Adrenal gland (tissue), 12 donors: Measurements from ENCODE around the gene LRRC52. TPM values are rescaled to one million over a fixed set of nuclear protein-coding genes. Genes with fewer than 3 reads are reported as not detected.

Experiments
- DNase-seq, 7 donors: peaks; one replicate each; pipeline ENCODE4 v3.0.0-alpha.2; 2019 to 2020
- H3K27ac ChIP-seq, 5 donors: fragments of 200-600 bp; sonication (generic) in 4 of 5; 1 replicate in 3 of 5; 2 replicates in 2 of 5; pipeline versions ENCODE4 v1.5.1 to v1.8.0; 2016 to 2020; ENCODE audit warnings: mild to moderate bottlenecking in 1 of 5
- H3K27me3 ChIP-seq: fragments of 200-600 bp; 2 replicates; pipeline ENCODE4 v1.8.0; 2021
- H3K36me3 ChIP-seq, 2 donors: fragments of 200-600 bp; replicated peaks in 1 of 2; 1 replicate in 1 of 2; 2 replicates in 1 of 2; pipeline versions ENCODE4 v1.5.1 to v1.8.0; 2018 to 2022
- H3K4me1 ChIP-seq, 2 donors: fragments of 200-600 bp; replicated peaks in 1 of 2; 1 replicate in 1 of 2; 2 replicates in 1 of 2; pipeline versions ENCODE4 v1.5.1 to v1.8.0; 2018 to 2021
- H3K4me3 ChIP-seq, 4 donors: fragments of 200-600 bp; sonication (generic) in 3 of 4; one replicate each; pipeline ENCODE4 v1.5.1; 2016 to 2018
- H3K9me3 ChIP-seq, 3 donors: fragments of 200-600 bp; sonication (generic) in 1 of 3; replicated peaks in 1 of 3; 1 replicate in 2 of 3; 2 replicates in 1 of 3; pipeline versions ENCODE4 v1.5.1 to v1.8.0; 2016 to 2021
- POLR2A ChIP-seq, 2 donors: fragments of 450-650 bp; IDR thresholded peaks; one replicate each; pipeline ENCODE4 v1.6.1; 2017; ENCODE audit warnings: antibody characterized with exemption in 2 of 2, mild to moderate bottlenecking in 2 of 2, moderate library complexity in 1 of 2
- WGBS, 4 donors: extraction: QIAGEN DNeasy Blood & Tissue Kit in 2 of 4; methylation state at CpG; one replicate each; pipeline versions ENCODE4 v1.1.5 to v1.1.7; 2013 to 2017; 5-methylcytosine and 5-hydroxymethylcytosine counted together
- intact Hi-C, 2 donors: fragments of 100-400 bp; cut with DNase I; formaldehyde crosslinking; loops; one replicate each; pipeline versions ENCODE4 v1.14.1 to v1.15.0; 2022 to 2023
- polyA plus RNA-seq, 3 donors: library from polyadenylated mRNA; stranded (reverse); fragments of 200-250 nt in 2 of 3; fragments of 350-450 nt in 1 of 3; fragmentation: Illumina TruSeq in 1 of 3; extraction: RNeasy Lipid Tissue Mini Kit (QIAGEN cat#74804) in 1 of 3; gene quantifications; one replicate each; pipeline ENCODE4 v1.2.3, GENCODE V29; 2013 to 2014
- total RNA-seq, 9 donors: library from RNA; depleted of rRNA in 4 of 9; stranded (reverse); fragments of >200 nt in 4 of 9; fragments of 120-200 nt in 1 of 9; fragmentation: NEBNext Ultra II Directional in 1 of 9; extraction: Animal tissue kit (Norgen Biotek cat#: 25700) in 1 of 9; gene quantifications; one replicate each; pipeline versions ENCODE4 v1.1.0 to v1.2.4, GENCODE V29; 2013 to 2023
- TF ChIP-seq, protein P1 (sequence below), 6 experiments: fragments of 450-650 bp in 4 of 6; fragments of 200-600 bp in 2 of 6; sonication (generic) in 1 of 6; IDR thresholded peaks; 1 replicate in 5 of 6; 2 replicates in 1 of 6; pipeline versions ENCODE4 v1.5.1 to v1.8.0; 2016 to 2021; ENCODE audit warnings: antibody characterized with exemption in 6 of 6, mild to moderate bottlenecking in 2 of 6, moderate library complexity in 1 of 6
- donor health status: healthy with polysubstance abuse.
- donor health status: Bipolar disorder and iron deficiency.
- donor health status: DM: yes; HTN: yes; CAD: no.
- donor health status: DM: no; HTN: no; CAD: no.
- donor health status: DM: no; HTN: no; CAD: no.
- donor health status: DM: yes; HTN: yes; CAD: no.

LRRC52 gene
- total and polyA plus RNA-seq, 12 donors, result not detected

DNA sequence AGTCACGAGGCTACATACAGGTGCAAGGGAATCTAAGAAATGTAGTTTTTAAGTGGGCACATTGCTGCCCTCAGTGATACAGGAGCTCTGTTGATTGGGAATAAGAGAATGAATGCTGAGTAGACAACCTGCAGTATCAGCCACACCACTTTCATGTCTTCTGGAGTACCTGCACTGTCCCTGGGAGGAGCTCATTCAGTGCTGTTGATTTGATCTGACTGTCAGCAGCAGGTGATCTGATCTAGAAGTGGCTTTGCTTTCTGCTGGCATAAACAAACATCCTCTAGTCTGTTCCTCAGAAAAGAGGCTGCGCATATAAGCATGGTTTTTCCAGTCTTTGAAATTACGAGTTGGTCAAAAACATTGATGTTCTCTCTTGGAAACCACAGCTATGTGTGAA is 35.5 kb upstream of the LRRC52 start:
- TF ChIP-seq POLR2A (IDR thresholded peaks at IDR 0.05), result no peak
- TF ChIP-seq, protein P1, sequence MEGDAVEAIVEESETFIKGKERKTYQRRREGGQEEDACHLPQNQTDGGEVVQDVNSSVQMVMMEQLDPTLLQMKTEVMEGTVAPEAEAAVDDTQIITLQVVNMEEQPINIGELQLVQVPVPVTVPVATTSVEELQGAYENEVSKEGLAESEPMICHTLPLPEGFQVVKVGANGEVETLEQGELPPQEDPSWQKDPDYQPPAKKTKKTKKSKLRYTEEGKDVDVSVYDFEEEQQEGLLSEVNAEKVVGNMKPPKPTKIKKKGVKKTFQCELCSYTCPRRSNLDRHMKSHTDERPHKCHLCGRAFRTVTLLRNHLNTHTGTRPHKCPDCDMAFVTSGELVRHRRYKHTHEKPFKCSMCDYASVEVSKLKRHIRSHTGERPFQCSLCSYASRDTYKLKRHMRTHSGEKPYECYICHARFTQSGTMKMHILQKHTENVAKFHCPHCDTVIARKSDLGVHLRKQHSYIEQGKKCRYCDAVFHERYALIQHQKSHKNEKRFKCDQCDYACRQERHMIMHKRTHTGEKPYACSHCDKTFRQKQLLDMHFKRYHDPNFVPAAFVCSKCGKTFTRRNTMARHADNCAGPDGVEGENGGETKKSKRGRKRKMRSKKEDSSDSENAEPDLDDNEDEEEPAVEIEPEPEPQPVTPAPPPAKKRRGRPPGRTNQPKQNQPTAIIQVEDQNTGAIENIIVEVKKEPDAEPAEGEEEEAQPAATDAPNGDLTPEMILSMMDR (IDR thresholded peaks at IDR 0.05), result no peak
- Histone ChIP-seq H3K36me3 (no peaks in the 10 kb centered on the region), H3K27ac (no peak overlapping the region), H3K9me3 (no peaks in the 10 kb centered on the region), H3K27me3 (no peaks in the 10 kb centered on the region), H3K4me3 (no peak overlapping the region), H3K4me1 (no peaks in the 10 kb centered on the region)
- intact Hi-C loops, result no loop called here
- no peak for DNase-seq
- WGBS, 4 donors, result 73 to 81% (median 75%) methylated on average over 3 of the region's 3 CpGs

DNA sequence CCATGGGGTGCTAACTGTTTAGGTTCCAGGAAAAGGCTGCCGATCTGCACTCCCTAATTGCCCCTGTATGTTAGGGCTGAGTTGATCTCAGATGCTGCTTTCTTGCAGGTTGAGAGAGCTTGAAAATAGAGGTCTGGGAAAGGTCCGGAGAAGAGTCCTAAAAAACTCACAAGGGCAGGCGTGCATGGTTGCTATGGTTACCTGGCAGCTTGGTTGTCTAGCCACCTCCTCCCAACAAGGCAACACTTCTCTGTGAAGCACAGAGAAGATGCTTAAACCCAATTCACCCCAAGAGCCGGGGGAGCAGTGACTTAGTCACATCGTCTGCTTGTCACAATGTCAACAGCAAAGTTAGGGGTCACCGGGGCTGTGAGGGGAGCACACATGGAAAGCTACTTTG is 31.0 kb upstream of the LRRC52 start:
- Histone ChIP-seq H3K9me3 (no peaks in the 10 kb centered on the region), H3K4me1 (no peaks in the 10 kb centered on the region), H3K27me3 (no peaks in the 10 kb centered on the region), H3K4me3 (no peak overlapping the region), H3K36me3 (no peaks in the 10 kb centered on the region), H3K27ac (no peak overlapping the region)
- TF ChIP-seq, protein P1 (IDR thresholded peaks at IDR 0.05), result no peak
- TF ChIP-seq POLR2A (IDR thresholded peaks at IDR 0.05), result no peak
- 41 to 54% (median 48%) methylated on average over 6 of the region's 6 CpGs for WGBS, 4 donors
- DNase-seq, result no peak
- intact Hi-C loops, result no loop called here

DNA sequence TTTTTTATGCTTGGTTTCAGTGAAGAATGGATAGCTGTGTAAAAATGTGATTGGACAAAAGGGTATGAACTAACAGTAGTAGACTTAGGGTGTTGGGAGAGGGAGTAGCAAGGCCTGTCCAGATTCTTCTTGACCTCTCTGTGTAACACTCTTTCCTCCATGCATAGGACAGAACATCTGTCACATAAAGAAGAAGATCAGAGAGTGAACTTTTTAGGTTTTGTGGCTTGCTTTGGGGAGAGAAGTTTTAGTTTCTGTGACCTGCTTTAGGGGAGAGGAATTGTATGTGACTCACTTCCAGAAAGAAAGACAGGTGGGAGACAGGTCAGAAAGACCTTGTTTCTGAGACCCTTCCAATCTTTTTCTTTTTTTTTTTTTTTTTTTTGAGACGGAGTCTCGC is 27.3 kb upstream of the LRRC52 start:
- no peak for TF ChIP-seq POLR2A (IDR thresholded peaks at IDR 0.05)
- TF ChIP-seq, protein P1 (IDR thresholded peaks at IDR 0.05), result no peak
- intact Hi-C loops, result no loop called here
- Histone ChIP-seq H3K4me1 (no peaks in the 10 kb centered on the region), H3K27ac (no peak overlapping the region), H3K27me3 (no peaks in the 10 kb centered on the region), H3K36me3 (no peaks in the 10 kb centered on the region), H3K4me3 (no peak overlapping the region), H3K9me3 (no peaks in the 10 kb centered on the region)
- 94% methylated on average over 2 of the region's 2 CpGs; no CpG with 5 or more reads in 3 of the 4 donors for WGBS, 4 donors
- DNase-seq, result no peak

DNA sequence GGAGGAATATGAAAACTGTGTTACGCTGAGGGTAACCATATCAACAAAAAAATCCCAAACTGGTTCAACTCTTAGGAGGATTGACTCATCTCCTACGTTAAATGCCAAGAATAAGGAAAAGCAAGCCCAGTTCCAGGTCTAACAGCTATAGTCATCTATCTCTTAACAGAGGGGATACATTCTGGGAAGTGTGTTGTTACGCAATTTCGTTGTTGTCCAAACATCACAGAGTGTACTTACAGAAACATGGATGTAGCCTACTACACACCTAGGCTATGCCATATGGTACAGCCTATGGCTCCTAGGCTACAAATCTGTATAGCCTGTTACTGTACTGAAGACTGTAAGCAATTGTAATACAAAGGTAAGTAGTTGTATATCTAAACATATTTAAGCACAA is 23.2 kb upstream of the LRRC52 start:
- H3K9me3 ChIP-seq, result no peaks in the 10 kb centered on the region
- H3K36me3 ChIP-seq, result no peaks in the 10 kb centered on the region
- H3K4me3 ChIP-seq, result no peak overlapping the region
- intact Hi-C loops, result no loop called here
- 74 to 89% (median 83%) methylated on average over 4 of the region's 4 CpGs for WGBS, 4 donors
- no peak for DNase-seq
- no peak for TF ChIP-seq POLR2A (IDR thresholded peaks at IDR 0.05)
- TF ChIP-seq, protein P1 (IDR thresholded peaks at IDR 0.05), result no peak
- H3K4me1 ChIP-seq, result no peaks in the 10 kb centered on the region
- H3K27me3 ChIP-seq, result no peaks in the 10 kb centered on the region
- no peak overlapping the region for H3K27ac ChIP-seq
